Thymus (tissue), 11 donors: ENCODE measurements around the gene TBCCD1. TPM values are rescaled to one million over a fixed set of nuclear protein-coding genes. Genes with fewer than 3 reads are reported as not detected.
"Not testable (repeated sequence)": the region's sequence is repeated elsewhere in the genome, so short reads cannot be mapped to it uniquely, and the experiment has no call there.

Experiments used
- DNase-seq, 9 donors: peaks; one replicate each; pipeline ENCODE4 v3.0.0-alpha.2; 2013; ENCODE audit warnings: low spot score in 9 of 9, low read depth in 6 of 9, missing footprints in 1 of 9
- H3K27ac ChIP-seq, 2 donors: one replicate each; pipeline ENCODE4 v1.5.1; 2013; ENCODE audit warnings: control low read depth in 1 of 2, low read depth in 1 of 2, low read length in 1 of 2, mild to moderate bottlenecking in 1 of 2, moderate library complexity in 1 of 2
- H3K27me3 ChIP-seq, 2 donors: one replicate each; pipeline ENCODE4 v1.5.1; 2013; ENCODE audit warnings: low read length in 1 of 2; ENCODE audit not compliant: control insufficient read depth in 2 of 2, insufficient read depth in 1 of 2
- H3K36me3 ChIP-seq, 2 donors: one replicate each; pipeline ENCODE4 v1.5.1; 2013; ENCODE audit warnings: low read length in 1 of 2, mild to moderate bottlenecking in 1 of 2, moderate library complexity in 1 of 2; ENCODE audit not compliant: control insufficient read depth in 2 of 2, insufficient read depth in 2 of 2
- H3K4me1 ChIP-seq, 2 donors: one replicate each; pipeline ENCODE4 v1.5.1; 2013; ENCODE audit warnings: low read length in 2 of 2; ENCODE audit not compliant: control insufficient read depth in 2 of 2, insufficient read depth in 2 of 2
- H3K4me3 ChIP-seq, 2 donors: one replicate each; pipeline ENCODE4 v1.5.1; 2013; ENCODE audit warnings: low read length in 2 of 2, control low read depth in 1 of 2, mild to moderate bottlenecking in 1 of 2
- H3K9me3 ChIP-seq, 2 donors: one replicate each; pipeline ENCODE4 v1.5.1; 2013; ENCODE audit warnings: low read length in 1 of 2, mild to moderate bottlenecking in 1 of 2; ENCODE audit not compliant: control insufficient read depth in 2 of 2, insufficient read depth in 1 of 2
- WGBS: extraction: QIAGEN DNeasy Blood & Tissue Kit; methylation state at CpG from one replicate; pipeline ENCODE4 v1.1.7; 2013; 5-methylcytosine and 5-hydroxymethylcytosine counted together
- polyA plus RNA-seq: library from polyadenylated mRNA; stranded (reverse); fragments of 200-250 nt; gene quantifications from one replicate; pipeline ENCODE4 v1.2.3, GENCODE V29; 2013
- total RNA-seq: library from RNA; stranded (reverse); fragments of 120-200 nt; gene quantifications from one replicate; pipeline ENCODE4 v1.2.4, GENCODE V29; 2013
- donor health status: healthy.

TBCCD1 gene
- total and polyA plus RNA-seq, 2 donors, result 7.3 to 14.2 TPM

DNA sequence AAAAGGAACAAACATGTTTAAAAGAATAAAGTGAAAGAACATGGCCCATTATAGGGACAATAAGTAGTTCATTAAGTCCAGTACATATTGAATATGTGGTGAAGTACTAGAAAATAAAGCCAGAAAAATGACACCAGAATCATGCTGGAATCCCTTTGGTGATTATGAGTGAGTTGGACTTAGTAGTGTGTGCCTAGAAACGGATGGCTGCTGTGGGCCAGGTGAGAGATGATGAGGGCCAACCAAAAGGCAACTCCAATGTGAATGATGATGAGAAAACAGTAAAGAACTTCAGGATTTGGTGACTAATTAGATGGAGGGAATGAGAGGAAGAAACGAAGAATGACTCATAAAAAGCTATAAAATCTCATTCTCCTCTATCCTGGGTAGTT lies 26.3 kb downstream of the TBCCD1 start:
- DNase-seq, result no peak
- no peak overlapping the region for H3K27ac ChIP-seq
- no peak overlapping the region for H3K4me3 ChIP-seq
- peaks cover 0 to 5% of the 10 kb centered on the region in 2 donors for H3K4me1 ChIP-seq
- 75% methylated on average over 2 of the region's 2 CpGs for WGBS
- peaks cover 3 to 5% of the 10 kb centered on the region in 2 donors for H3K36me3 ChIP-seq
- H3K27me3 ChIP-seq, result no peaks in the 10 kb centered on the region
- H3K9me3 ChIP-seq, result no peaks in the 10 kb centered on the region

DNA sequence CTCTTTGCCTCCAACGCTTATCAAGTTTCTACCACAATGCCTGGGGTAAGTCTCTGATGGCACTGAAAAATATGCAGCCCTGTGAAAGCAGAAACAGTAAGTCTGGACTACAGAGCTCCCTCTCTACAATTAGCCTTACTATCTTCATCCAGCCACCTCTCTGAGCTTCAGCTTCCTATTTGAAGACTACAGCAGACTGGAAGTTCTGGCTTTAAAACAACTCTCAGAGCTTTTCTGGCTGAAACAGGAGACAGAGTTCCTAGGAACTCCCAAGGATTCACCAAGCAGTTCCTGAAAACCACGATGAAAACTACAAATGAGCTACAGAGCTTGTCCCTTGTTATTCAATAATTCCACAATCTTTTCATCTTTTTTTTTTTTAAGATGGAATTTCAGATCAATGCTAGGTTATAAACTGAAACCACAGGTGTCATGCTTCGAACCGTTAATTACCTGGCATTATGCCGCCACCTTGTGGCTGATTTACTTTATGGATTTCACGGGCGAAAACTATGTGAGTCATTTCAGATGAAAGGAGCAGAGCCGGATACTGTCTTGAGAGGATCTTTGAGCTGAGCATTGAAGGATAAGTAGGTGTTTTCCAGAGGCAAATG lies 26.8 kb downstream of the TBCCD1 start:
- H3K36me3 ChIP-seq, result peaks cover 3 to 5% of the 10 kb centered on the region in 2 donors
- no peaks in the 10 kb centered on the region for H3K9me3 ChIP-seq
- no peaks in the 10 kb centered on the region for H3K27me3 ChIP-seq
- peak; percentile 60 to 95 (median 91) for DNase-seq
- 14% methylated on average over 8 of the region's 8 CpGs for WGBS
- H3K27ac ChIP-seq, result no peak overlapping the region
- peaks cover 0 to 5% of the 10 kb centered on the region in 2 donors for H3K4me1 ChIP-seq
- no peak overlapping the region for H3K4me3 ChIP-seq

DNA sequence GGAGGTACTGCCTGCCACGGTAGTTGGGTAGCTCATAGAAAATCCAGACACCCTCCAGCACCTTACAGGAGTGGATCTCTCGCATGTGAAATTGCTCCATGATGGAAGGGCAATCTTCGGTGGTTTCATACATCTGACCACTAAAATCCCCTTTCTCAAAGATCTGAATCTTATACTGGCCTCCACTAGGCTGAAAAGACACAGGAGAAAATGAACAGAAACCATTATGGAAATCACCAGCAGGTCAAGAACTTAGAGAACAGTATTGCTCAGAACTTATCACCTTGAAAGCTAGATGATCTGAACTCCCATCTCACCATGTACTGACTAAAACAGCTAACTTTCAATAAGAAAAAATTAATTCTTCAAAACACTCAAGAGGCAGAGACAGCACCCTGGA lies 28.4 kb downstream of the TBCCD1 start:
- Histone ChIP-seq H3K27me3 (no peaks in the 10 kb centered on the region), H3K27ac (no peak overlapping the region), H3K4me3 (no peak overlapping the region), H3K4me1 (peaks cover 0 to 9% of the 10 kb centered on the region in 2 donors), H3K9me3 (no peaks in the 10 kb centered on the region), H3K36me3 (peaks cover 2 to 3% of the 10 kb centered on the region in 2 donors)
- DNase-seq, result no peak
- 98% methylated on average over 3 of the region's 3 CpGs for WGBS

DNA sequence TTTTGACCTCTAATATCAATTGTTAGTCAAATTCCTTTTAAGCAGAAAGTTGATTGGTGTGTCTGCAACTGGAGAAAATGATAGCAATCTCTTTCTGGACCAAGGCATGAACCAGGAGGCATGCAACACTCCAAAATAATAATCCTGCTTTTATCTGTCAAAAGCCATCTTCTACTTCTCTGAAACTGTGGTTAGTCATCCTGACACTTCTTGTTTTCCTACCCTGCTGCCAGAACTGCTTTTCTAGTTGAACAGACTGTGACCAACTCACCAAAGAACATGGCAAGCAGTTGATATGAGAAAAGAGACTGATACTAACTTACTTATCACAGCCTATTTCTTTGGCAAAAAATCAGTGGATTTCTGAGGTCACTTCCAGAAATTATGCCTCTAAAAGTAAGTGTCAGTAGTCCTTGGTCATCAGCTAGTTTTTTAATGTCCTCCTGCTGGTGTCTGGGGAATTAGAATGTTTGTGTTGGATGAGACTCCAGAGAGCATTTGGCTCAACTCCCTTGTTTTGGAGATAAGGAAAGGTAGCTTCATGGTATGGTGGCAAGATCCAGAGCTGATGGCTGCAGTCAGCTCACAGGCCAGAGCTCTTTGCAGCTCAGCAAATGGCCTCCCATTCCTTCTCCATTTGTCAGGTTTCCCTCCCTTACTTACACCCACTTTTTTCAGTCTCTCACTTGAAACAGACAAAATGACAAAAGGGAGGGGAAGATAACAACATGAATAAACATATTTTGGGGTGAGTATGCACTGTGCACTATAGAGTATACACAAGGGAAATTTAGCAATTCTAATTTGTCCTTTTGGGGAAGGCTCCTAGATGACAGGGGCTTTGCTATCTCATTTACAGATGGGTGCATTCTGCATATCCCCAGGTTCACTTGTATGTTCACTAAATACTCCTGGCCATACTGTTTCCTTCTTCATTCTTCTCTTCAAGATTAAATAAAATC lies 30.0 kb downstream of the TBCCD1 start:
- H3K4me3 ChIP-seq, result no peak overlapping the region
- H3K27ac ChIP-seq, result no peak overlapping the region
- no peaks in the 10 kb centered on the region for H3K9me3 ChIP-seq
- no peak for DNase-seq
- H3K4me1 ChIP-seq, result peaks cover 0 to 19% of the 10 kb centered on the region in 2 donors
- H3K27me3 ChIP-seq, result no peaks in the 10 kb centered on the region
- H3K36me3 ChIP-seq, result peaks cover 2 to 3% of the 10 kb centered on the region in 2 donors

DNA sequence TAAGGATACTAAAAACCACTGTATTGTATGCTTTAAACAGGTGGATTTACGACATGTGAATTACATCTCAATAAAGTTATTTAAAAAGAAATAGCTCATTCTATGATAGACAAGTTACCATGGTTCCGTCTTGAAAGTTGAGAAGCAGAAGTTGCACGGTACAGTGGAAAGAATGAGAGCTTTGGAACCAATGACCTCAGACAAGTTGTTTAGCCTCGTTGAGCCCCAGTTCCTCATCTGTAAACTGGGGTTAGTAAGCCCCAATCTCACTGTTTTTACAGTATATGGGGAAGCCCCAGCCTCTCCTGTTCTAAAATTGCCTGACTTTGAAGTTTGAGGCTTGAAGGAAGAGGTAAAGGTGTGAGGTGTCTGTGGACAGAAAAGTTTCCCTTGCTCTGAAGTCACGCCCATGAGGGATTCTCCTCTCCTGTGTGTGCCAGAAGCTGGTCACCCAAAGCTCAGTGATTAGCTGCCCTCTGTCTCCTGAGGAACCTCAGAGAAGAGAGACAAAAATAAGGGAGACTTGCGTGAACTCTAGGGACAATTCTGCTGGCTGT lies 32.9 kb downstream of the TBCCD1 start:
- Histone ChIP-seq H3K27ac (peak overlapping the region in 1 of 2 donors; percentile 26), H3K4me1 (peaks cover 5 to 28% of the 10 kb centered on the region in 2 donors)
- DNase-seq, result peak in 1 of 9 donors; percentile 63

DNA sequence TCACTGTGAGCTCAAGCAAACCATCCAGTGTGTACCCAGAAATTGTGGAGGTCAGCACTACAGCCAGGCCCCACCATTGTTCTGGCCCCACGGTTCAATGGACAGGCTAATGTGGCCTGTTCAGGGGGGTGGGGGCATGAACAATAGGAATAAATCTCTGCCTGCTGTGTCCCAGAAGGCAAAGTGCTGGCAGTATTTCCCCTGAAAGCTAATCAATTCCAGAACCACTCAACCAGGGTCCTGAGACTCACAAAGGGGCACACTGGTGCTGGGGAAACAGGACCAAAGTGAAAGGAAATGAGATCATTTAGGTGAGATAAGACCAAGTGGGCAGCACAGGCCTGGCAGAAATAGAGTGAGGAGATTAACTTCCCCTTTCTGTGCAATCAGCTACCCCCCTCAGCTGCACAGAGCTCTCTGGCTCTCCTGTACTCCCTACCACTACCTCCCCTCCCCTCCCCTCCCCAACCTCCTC lies 34.5 kb downstream of the TBCCD1 start:
- Histone ChIP-seq H3K27ac (no peak overlapping the region), H3K9me3 (peaks cover 0 to 5% of the 10 kb centered on the region in 2 donors), H3K27me3 (no peaks in the 10 kb centered on the region), H3K4me1 (peaks cover 5 to 35% of the 10 kb centered on the region in 2 donors), H3K36me3 (no peaks in the 10 kb centered on the region), H3K4me3 (no peak overlapping the region)
- DNase-seq, result no peak
- WGBS, result 24% methylated on average over 1 of the region's 1 CpG

More for the DNA sequence above, 32.9 kb downstream of the TBCCD1 start:
- no peak overlapping the region for H3K4me3 ChIP-seq
- peaks cover 0 to 3% of the 10 kb centered on the region in 2 donors for H3K36me3 ChIP-seq
- H3K27me3 ChIP-seq, result no peaks in the 10 kb centered on the region
- H3K9me3 ChIP-seq, result no peaks in the 10 kb centered on the region
- 57% methylated on average over 6 of the region's 6 CpGs for WGBS

DNA sequence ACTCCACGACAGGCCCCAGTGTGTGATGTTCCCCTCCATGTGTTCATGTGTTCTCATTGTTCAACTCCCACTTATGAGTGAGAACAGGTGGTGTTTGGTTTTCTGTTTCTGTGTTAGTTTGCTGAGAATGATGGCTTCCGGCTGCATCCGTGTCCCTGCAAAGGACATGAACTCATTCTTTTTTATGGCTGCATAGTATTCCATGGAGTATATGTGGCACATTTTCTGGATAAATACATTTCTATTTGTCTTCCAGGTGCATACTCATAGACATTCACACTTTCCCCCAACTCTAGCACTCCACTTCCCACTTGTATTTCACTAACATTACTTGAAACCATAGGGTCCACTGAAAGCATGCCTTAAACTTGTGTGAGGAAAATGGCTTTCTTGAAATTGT lies 35.4 kb downstream of the TBCCD1 start:
- not testable (repeated sequence) for H3K36me3 ChIP-seq, H3K4me3 ChIP-seq, H3K27me3 ChIP-seq, H3K9me3 ChIP-seq, H3K27ac ChIP-seq, DNase-seq
- WGBS, result 96% methylated on average over 3 of the region's 3 CpGs
- peaks cover 5 to 35% of the 10 kb centered on the region in 2 donors for H3K4me1 ChIP-seq

DNA sequence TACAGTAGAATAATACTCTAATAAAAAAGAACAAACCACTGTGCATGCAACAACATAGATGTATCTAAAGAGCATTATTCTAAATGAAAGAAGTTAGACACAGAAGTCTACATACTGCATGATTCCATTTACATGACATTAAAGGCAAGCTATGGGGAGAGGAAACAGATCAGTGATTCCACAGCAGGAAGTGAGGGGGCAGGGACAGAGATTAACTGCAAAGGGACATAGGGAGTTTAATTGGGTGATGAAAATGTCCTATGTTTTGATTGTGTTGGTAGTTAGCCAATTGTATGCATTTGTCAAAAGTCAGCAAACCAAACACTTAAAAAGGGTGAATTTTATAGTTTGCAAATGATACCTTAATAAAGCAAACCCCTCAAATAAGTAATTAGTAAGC lies 36.7 kb downstream of the TBCCD1 start:
- H3K27ac ChIP-seq, result no peak overlapping the region
- no peak for DNase-seq

More for the DNA sequence above, 36.7 kb downstream of the TBCCD1 start:
- Histone ChIP-seq H3K4me3 (no peak overlapping the region), H3K9me3 (peaks cover 0 to 5% of the 10 kb centered on the region in 2 donors), H3K27me3 (no peaks in the 10 kb centered on the region), H3K4me1 (peaks cover 5 to 39% of the 10 kb centered on the region in 2 donors), H3K36me3 (no peaks in the 10 kb centered on the region)
